HuH-7 (cell line): Measurements from ENCODE around the gene ASTL.
"Not testable (repeated sequence)": the region's sequence is repeated elsewhere in the genome, so short reads cannot be mapped to it uniquely, and the experiment has no call there.

Experiments
- DNase-seq: peaks from one replicate; pipeline ENCODE4 v3.0.0; 2011; ENCODE audit warnings: low spot score

The ASTL gene

DNA sequence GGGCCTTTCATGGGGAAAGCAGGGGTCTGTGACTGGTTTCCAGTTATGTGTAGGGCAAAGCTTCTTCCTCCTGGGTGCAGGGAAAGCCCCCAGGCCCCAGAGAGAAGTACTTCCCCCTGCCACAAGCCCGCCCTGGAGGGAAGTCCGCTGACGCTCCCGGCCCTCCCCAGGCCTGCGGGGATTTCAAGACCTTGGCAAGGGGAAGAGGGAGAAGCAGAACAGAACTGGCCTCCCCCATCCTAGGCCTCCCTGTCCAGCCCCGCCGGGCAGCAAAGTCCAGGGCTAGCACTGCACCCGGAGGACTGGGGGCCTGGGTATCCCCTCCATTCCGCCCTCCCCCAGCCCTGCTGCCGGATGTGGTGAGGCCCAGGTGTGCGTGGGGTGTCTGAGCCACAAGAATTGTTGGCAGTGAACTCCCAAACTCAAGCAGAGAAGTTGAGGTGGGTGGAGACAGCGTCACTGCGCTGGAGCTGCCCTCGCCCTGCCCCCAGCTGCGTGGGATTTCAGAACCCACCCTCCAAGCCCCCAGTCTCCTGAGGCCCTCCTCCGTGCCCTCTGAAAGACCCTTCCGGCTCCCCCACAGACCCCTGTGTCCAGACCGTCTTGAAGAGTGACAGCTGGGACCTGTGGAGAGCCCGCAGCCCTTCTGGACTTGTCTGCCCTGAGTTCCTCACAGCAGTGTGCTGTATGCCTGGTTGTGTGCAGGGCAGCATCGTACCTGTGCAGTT, 8.0 kb upstream of the ASTL start:
- DNase-seq: no peak

DNA sequence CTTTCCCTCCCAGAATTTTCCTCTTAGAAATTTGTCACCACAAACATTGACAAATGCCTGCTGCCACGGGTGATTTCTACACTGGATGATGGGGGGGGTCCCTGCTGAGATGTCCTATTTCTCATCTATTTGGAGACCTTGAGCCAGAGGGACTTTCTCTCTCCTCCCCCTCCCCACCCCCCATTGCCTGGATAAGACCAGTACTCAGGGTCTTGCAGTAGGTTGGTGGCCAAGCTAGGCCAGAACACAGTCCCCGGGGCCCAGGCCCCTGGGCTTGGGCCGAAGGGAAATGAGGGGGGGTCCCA, 7.5 kb upstream of the ASTL start:
- no peak for DNase-seq

DNA sequence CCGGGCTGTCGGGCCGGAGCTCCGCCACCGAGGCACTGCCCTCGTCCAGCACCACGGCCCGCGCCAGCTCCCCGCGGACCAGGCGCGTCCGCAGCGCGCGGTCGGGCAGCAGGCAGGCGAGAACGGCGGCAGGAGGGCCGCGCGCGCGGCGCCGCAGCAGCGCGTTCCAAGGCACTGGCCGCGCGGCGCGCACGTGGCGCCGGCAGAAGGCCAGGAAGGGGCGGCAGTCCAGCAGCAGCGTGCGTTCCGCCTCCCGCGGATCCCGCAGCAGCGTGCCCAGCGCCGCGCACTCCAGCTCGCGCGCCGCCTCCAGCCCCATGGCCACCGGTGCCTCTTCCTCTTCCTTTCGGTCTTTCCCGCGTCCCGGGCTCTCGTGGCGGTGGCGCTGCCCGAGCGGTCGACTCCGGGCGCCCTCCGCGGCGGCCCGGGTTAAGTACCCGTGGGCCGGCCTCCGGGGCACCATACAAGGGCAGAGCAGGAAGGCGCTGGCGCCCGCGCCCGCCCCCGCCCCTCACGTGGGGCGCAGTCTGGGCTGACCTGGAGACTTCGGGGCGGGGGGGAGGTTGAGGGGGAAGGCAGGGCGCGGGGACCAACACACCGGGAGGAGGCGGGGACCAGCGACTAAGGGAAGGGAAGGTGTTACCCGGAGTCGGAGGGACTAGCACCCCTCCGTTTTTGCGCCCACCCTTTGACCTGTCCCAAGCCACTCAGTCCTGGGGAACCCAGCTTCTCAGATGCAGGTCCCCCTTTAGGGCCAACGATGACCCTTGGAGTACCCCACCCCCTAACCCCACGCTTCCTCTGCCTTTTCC, 6.9 kb upstream of the ASTL start, which contains the start of gene DUSP2:
TSS of gene DUSP2 (minus strand) at position 405 of the 812 bp plus-strand sequence. CDS start at position 319, 86 bp downstream.
- no peak for DNase-seq

DNA sequence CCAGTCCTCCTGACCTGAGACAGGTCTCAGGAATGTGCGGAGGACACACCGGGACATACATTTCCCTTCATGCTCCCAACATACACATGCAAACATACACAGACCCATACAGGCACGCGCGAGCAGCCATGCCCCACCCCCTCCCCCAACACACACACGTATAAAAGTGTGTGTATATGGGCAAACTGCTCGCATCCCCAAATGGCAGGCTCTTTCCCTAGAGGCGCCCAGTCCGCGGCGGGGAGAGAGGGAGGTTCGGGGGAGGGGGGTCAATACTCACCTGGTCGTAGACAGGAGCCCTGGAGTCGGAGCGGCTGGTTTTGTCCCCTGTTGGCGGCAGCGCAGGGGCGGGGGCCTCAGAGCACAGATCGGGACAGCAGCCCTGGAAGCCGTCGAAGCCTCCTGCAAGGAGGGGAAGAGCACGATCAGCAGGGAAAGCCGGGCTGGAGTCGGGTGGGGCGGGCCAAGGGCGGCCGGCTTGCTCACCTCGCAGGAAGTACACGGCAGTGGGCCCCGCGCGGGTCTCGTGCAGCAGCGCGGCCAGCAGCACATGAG, 6.3 kb upstream of the ASTL start:
- DNase-seq: no peak

DNA sequence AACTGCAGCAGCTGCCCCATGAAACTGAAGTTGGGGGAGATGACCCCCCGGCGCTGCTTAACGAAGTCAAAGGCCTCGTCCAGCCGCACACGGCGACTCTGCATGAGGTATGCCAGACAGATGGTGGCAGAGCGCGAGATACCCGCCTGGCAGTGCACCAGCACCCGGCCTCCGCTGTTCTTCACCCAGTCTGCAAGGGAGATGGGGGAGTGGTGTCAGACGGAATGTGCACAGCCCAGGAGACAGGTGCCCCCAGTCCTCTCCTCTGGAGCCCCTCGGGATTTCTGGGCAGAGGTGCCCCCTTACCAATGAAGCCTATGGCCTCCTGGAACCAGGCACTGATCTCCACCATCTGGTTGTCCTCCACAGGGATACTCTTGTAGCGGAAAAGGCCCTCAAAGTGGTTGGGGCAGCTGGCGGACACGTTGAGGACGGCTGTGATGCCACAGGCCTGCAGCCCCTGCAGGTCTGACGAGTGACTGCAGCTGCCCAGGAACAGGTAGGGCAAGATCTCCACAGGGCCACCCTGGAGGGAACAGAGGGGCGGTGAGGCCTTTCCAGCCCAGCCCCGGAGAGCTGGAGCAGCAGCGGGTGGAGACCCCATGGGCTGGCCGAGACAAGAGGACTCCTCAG, 5.7 kb upstream of the ASTL start:
- peak; percentile 63 for DNase-seq

DNA sequence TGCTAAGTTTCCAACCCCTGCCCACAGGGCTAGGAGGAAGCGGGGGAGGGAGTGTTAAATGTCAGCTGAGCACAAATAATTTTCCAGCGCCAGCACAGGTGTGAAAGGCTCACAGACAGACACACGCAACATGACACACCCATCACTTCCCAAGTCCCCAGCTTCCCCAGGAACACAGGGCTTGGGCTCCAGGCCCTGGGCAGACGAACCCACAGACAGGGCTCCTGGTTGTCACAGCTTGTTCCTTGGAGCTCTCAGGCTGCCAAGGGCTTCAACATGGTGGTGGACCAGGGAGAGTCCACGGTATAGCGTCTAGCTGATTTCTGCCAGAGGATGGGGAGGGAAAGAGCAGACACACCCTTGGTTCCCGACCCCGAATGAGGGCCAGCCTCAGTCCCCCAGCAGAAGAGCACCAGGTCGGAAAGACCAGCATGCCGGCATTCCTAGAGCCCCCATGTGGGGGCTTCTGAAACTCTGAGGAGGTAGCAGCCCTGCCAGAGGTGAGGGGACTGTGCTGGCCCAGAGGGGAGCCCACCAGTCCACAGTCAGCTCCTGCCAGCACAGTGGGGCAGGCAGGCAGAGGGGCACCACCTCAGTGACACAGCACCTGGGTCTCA, 5.0 kb upstream of the ASTL start:
- DNase-seq: no peak

DNA sequence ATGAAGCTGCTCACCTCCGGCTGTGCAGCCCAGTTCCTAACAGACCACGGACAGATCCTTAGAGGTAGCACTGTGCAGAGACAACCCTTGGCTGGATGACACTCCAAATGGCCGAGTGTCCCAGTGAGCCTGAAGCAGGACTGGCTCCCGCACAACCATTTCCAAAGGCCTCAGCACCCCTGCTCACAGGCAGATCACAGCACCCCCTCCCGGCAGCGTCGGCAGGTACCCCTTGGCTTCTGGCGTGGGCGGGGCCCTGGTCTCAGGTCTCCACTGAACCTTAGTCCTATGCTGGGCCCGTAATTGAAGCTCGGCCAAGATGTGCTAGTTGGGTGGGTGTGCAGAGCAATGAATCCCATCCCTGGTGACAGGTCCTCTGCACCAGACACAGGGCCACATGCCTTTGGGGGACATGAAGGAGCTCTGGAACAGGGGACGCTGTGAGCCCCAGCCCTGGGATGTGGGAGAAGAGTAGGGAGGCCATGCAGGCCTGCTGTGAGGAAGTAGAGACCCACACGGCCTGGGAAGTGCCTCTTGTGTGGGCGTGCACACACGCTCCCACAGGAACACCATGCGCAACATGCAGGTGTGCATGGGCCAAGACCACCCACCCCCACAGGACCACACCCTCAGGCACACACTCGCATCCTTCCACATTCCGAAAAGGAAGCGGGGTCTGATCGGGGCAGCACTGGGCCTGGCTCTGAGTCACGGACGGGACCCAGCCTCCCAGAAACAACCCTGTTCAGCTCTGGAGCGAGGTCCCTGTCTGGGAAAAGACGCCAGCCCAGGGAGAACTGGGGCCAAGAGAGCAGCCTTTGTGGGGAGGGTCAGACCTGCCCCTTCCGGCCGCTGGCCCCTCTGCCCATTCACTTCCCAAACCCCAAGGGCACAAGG, 4.2 kb upstream of the ASTL start:
- DNase-seq: no peak

DNA sequence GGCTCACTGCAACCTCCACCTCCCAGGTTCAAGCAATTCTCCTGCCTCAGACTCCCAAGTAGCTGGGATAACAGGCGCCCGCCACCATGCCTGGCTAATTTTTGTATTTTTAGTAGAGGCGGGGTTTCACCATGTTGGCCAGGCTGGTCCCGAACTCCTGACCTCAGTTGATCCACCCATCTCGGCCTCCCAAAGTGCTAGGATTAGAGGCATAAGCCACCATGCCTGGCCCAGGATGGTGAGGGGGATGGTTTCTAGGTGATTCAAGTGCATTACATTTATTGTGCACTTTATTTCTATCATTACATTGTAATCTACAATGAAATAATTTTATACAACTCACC, 3.3 kb upstream of the ASTL start:
- not testable (repeated sequence) for DNase-seq

DNA sequence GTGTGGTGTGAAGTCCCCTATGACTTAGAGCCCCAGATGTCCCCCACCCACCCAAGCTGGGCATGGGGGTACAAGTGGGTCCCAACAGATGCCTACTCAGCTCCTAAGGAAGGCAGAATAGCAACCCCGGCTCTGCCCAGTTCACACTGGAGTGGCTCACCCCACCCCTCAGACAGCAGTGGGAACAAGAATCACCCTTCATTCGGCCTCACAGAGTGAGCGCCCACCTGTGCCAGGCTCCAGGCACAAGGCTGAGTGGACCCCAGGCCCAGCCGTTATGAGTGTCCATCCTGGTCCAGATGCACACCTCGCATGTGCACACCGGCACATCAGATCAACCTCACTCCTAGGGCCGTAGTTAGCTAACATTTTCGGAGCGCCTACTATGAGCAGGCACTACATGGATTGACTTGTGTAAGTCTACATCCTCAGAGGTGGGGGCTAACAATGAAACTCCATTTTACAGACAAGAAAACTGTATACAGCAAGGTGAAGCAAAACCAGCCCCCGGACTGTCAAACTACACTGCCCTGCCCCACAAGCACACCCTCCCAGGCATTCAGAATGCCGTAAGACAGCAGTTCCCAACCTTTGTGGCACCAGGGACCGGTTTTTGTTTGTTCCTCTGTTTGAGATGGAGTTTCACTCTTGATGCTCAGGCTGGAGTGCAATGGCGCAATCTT, 2.8 kb upstream of the ASTL start:
- no peak for DNase-seq

DNA sequence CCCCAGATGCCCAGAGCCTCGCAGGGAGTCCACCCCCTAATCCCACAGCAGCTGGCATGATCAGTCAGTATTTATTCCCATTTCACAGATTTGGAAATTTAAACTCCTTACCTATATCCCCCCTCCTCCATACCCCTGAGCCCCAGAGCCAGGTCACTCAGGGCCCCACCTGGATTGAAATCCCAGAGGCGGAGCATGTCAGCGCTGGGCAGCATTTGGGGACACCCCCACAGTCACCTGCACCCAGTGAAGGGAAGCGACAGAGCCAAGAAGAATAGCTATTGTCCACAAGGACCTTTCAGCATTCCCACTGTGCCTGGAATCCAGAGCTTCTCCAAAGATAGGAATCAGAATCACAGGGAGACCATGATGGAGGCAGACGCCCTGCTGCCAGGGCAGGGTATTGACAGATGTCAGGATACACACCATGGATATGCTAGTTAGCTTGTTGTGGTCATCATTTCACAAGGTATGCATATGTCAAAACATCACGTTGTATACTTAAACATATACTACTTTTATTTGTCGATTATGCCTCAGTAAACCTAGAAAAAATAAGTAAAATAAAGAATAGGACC, 968 bp upstream of the ASTL start:
- no peak for DNase-seq

DNA sequence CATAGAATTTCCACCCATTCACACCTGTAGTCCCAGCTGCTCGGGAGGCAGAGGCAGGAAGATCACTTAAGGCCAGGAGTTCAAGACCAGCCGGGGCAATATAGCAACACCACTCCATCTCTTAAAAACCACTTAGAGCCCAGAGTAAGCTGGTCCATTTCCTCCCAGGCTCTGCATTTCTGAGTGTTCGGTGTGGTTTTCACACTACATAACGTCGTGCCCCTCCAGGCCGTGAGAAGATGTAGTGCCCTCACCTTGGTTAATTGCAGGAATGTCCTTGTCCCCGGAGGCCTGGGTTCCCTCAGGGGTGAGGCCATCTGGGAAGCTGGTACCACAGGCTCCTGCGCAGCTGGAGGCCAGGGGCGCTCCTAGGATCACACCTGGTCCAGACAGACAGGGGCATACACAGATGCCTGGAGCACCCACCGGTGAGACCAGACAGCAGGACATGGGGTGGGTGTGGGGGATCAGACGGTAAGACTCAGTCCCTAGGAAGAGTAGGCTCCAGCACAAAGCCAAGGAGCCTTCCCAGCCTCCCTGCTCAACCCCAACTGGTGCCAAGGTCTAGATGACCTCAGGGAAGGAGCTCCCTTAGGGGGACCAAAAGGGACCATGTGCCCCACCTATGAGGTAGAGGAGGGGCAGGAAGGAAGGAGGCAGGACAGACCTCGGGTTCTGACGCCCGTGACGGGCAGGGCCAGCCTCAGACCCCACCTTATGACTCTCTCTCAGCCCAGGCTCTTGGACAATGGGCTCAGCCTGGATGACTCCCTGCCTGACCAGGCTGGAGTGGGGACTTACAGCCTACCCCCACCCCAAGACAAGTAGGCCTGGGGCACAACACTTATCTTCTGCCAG, 752 bp downstream of the ASTL start:
- DNase-seq: no peak

DNA sequence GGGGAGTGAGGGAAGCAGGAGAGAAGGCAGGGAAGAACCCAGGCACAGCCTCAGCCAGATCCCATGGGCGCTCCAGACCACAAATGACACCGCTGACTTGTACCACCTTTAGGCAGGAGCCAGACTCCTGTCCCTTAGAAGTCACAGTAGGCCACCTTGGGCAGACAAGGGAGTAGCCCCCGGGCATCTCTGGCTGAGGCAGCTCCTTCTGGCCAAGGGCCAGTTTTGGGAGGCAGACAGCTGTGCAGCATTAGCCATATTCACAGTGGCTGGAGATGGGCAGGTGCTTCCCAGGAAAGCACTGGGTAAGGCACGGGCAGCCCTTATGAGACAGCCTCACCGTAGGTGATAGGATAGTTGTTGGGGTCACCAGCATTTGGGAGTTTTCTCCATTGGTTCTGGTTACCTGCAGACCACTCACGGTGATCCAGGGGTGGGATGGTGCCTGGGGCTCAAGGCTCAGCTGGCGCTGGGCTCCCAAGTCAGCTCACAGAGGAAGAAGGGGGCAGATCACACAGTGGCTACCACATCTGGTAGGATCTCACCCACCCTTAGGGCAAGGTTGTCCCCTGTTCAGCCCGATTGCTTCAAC, 2.1 kb downstream of the ASTL start:
- DNase-seq: no peak

DNA sequence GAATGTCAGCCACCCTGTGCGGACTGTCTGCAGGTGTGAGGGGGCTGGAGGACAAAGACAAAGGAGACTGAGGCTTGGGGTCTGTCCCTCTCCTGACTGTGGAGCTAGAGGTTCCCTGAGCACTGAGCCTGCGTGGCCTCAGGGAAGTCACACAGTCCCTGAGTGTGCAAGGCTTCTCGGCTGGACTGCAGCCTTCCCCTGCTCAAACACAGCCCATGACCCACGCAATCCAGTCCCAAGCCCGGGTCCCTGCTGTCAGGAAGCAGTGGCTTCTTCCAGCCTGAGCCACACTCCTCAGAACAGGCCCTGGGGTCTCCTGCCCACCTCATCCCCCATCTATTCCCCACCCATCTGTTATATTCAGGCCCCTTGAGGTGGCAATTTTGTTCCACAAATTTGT, 2.7 kb downstream of the ASTL start:
- no peak for DNase-seq

DNA sequence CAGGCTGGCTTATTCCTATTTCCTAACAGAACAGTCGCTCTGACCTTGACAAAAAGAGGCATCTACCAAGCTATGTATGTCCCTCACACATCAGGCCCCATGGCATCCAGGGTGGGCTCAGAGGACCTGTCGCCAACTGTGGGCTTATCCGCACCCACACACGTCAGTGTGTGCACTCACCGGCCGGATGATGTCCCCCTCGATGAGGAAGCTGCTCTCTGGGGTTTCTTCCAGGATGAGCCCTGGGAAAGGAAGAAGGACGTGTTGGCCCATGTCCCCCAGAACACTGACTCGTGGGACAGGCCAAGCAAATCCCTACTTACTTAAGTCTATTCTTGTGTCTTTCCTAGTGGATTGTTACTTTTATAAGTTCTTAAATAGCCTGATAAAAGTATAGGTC, 3.1 kb downstream of the ASTL start:
- no peak for DNase-seq

DNA sequence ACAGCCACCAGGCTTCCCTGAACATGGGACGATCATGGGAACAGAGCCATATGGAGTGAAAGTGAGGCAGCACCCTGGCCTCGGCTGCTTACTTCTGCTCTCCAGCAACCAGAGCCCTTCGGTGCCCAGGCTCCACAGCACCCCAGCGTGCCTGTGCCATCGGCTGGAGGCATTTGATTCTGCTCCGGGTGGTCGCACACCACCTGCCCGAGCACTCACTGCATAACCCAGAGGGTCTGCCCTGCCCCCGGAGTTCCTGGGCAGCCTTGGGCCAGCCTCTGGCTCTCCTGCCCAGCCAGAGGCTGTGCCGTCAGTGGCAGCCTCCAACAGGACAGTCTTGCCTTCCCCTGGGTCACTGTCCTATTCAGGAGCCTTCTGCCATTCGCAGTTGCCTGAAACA, 3.9 kb downstream of the ASTL start:
- DNase-seq: no peak

DNA sequence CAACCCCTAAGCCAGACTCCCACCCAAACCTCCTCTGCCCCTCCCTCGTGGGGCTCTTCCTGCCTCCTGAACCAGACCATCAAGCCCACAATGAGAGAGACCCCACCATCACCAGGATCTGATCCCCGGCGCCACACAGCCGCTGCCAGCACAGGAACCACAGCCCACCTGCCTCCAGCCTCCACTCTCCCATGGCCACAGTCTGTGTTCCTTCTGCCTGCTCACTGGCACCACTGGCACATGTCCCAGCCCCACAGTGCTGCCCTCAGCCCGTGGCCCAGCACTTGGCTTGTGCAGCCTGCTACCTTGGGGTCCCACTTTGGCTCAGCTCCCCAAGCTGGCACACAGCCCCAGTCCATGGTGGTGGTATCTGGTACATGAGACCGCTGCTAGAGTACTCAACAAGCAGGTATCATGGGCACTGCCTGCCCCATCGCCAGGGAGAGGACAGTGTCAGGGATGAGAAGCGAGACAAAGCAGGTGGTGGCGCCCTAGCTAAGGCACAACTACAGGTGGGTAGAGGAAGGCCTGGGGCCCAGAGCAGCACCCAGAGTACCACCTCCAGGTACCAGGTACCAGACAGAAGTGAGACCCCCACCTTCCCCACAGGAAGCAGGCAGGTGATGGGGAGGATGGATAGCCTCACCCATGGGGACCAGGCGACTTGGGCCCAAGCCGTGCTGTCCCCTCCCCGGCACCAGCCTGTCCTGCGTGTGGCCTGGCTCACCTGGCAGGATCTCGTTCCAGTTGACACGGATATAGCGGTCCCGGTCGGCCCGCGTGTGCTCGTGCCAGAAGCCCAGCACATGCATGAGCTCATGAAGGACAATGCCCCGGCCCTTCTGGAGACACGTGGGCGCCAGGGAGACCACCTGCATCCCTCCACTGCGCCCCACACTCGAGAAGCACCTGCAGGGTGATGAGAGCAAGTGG, 6.2 kb downstream of the ASTL start:
- no peak for DNase-seq

DNA sequence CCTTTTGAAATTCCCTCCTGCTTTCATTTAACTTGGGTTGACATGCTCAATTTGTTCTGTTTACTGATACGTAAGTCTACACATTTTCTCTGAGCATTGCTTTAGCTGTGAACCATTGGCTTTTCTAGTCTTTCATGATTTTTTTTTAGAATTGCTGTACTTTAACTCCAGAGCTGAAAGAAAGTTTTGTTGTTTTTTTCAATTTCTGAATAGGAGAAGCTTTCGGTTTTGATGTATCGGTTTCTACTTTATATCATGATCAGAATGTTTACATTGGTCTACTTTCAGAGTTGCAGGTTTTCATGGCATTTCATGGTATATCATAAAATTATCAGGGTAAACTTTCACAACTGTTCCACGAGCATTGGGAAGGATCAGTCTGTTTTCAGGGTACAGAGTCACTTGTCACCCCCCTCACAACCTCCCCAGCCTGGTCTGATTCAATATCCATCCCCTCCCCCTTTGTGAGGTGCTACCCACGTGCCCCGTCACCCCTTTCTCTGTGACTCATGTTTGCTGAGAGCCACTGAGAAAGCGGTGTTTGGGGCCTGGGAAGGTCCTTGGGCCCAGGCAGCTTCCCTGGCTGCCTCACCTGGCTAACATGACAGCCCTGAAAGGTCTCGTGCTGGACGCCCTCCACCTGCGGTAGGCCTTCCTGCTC, 7.0 kb downstream of the ASTL start:
- DNase-seq: no peak

DNA sequence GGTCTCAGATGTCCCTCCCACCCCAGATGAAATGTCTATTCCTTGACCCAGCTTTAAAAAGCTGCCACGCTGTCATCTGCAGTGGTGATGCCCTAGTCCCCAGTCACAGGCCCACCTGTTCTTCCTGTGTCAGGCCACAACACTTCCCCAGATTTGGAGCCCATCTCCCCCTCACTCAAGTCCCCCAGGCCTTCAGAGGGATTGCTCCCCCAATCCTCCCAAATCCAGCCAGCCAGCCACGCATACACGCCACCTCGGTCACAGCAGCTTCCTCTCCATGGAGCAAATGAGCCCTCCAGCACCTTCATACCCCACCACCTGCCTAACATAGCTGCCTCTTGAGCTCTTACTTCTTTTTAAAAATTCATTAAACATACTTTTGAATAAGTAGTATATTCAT, 7.8 kb downstream of the ASTL start:
- no peak for DNase-seq
